ENCODE data around the gene SGMS1.

SGMS1 gene

DNA sequence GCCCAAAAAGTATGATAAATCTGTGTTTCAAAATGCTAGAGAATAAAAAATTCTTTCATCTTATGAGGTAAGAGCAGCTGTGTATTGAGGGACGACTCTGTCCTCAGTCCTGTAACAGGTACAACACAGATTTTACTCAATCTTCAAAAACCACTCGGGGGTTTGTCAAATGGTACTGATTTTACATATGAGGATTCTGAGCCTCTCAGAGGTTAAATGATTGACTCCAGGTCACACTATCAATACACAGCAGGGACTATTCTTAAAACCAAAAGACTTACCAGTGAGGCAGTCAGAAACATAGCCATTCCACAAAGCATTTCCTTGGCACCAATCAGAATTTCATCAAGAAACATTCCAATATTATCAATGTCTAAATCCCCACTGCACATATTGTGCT lies 95.5 kb downstream of the SGMS1 start:
- DNase-seq (ENCODE audit: low read depth) = no peak
- H3K4me3 ChIP-seq (ENCODE audit: low read length) = no peak overlapping the region
- no peak for TF ChIP-seq CTCF (conservative IDR thresholded peaks at IDR 0.05; ENCODE audit: low read length)

DNA sequence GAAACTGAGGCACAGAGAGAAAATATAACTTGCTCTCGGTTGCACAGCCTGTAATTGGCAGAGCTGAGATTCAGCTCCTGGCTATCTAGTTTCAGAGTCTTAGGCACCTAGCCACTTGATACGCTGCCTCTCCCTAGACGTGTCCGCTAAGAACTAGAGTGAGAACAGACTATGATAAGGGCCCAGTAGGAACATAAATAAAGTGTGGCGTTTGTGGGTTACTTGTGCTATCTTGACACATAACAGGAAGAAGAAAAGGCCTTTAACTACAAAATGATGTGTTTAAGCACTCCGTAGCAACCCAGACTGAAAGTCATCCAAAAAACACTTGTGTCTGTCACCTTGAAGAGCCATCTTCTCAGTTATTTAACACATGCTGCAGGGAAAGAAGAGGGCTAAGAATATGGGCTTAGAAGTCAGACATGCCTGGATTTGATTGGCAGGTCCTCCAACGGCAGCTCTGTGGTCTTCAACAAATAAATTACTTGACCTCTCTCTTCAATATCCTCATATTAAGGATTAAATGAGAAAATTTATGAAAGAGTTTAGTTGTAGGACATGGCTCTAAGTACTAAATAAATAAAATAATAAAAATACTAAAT lies 96.2 kb downstream of the SGMS1 start:
- DNase-seq (ENCODE audit: low read depth) = no peak
- TF ChIP-seq CTCF (conservative IDR thresholded peaks at IDR 0.05; ENCODE audit: low read length) = no peak
- H3K4me3 ChIP-seq (ENCODE audit: low read length) = no peak overlapping the region

GRCh38 chr10:50526185-50526584 lies 97.6 kb downstream of the SGMS1 start:
- no peak for DNase-seq (ENCODE audit: low read depth)
- TF ChIP-seq CTCF (conservative IDR thresholded peaks at IDR 0.05; ENCODE audit: low read length) = no peak
- no peak overlapping the region for H3K4me3 ChIP-seq (ENCODE audit: low read length)

GRCh38 chr10:50523357-50523756 lies 100.4 kb downstream of the SGMS1 start:
- H3K4me3 ChIP-seq (ENCODE audit: low read length) = no peak overlapping the region
- no peak for TF ChIP-seq CTCF (conservative IDR thresholded peaks at IDR 0.05; ENCODE audit: low read length)
- DNase-seq (ENCODE audit: low read depth) = no peak

DNA sequence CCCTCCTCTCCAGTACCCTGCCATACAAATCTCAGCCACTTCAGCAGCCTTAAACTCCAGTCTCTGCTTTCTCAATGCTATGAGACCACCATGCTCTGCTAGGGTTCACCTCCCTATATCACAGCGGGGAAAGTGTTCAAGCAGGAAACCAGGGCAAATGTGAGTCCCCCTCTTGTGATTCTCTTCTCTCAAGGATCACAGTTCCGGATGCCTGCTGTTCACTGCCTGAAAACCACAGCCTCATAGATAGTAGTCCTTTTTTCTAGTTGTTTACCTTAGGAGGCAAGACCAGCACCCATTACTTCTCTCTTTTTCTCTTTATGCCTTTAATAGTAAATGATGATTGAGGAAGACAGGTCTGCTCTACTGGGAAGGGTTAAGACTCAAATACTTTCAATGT lies 100.8 kb downstream of the SGMS1 start:
- no peak overlapping the region for H3K4me3 ChIP-seq (ENCODE audit: low read length)
- DNase-seq (ENCODE audit: low read depth) = no peak

DNA sequence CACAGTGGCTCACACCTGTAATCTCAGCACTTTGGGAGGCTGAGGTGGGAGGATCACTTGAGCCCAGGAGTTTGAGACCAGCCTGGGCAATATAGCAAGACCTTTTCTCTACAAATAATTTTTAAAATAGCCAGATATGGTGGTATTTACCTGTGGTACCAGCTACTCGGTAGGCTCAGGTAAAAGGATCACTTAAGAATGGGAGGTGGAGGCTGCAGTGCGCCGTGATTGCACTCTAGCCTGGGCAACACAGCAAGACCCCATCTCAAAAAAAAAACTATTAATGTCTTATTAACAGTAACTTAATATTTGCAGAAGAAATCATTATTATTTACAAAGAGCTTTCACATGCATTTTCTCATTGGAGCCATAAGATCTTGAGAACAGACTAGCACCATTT lies 103.6 kb downstream of the SGMS1 start:
- no peak for TF ChIP-seq CTCF (conservative IDR thresholded peaks at IDR 0.05; ENCODE audit: low read length)
- no peak for DNase-seq (ENCODE audit: low read depth)
- H3K4me3 ChIP-seq (ENCODE audit: low read length) = no peak overlapping the region

More for the DNA sequence above, 100.8 kb downstream of the SGMS1 start:
- TF ChIP-seq CTCF (conservative IDR thresholded peaks at IDR 0.05; ENCODE audit: low read length) = no peak

DNA sequence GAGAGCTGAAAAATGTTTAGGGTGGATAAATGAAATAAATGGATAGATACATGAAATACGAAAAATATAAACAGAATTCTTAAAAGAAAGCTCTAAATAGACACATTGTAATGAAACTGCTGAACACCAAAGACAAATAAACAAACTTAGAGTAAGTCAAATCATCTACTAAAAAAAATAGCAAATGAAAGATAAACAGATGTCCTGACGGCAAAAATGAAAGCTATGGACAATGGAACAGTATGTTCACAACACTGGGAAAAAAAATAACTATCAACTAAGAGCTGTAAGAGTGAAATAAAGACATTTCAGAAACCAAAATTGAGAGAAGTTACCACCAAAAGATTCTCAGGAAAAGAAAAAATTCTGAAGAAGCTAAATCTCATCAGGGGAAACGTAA lies 106.1 kb downstream of the SGMS1 start:
- TF ChIP-seq CTCF (conservative IDR thresholded peaks at IDR 0.05; ENCODE audit: low read length) = no peak
- DNase-seq (ENCODE audit: low read depth) = no peak
- no peak overlapping the region for H3K4me3 ChIP-seq (ENCODE audit: low read length)
